Stimulated activated CD4-positive, alpha-beta T cell treated with anti-CD3 and anti-CD28 coated beads, Interleukin-15, amount 100 ng/mL, for 48 hours (primary cell): ENCODE results near the gene RYR3.

ENCODE experiments used
- DNase-seq, 2 donors: peaks; one replicate each; pipeline ENCODE4 v3.0.0-alpha.2; 2020; ENCODE audit warnings: low read depth in 2 of 2

RYR3 gene

GRCh38 chr15:33382491-33382890, 71.7 kb downstream of the RYR3 start:
- no peak for DNase-seq

GRCh38 chr15:33384307-33384706, 73.5 kb downstream of the RYR3 start:
- DNase-seq, result no peak

GRCh38 chr15:33392453-33392852, 81.7 kb downstream of the RYR3 start:
- no peak for DNase-seq

DNA sequence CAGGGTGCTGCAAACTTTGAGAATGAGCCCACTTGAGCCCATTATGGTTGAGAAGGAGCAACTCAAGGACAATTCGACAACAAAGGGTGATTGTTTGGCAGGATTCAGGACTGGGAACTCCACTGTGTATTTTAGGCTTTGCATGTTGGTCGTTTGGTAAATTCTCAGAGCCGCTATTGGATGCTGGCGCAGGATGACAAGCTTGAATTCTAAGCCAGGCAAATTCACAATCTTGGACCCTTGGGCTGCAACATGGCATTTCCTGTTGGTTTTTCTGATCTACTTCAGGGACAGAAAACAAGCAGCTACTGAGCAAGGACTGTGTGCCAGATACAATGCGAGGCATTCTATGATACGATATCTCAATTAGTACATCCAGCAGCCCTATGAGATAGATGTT, 82.8 kb downstream of the RYR3 start:
- DNase-seq, result no peak

- no peak for DNase-seq
Observed at GRCh38 chr15:33395321-33395720, 84.6 kb downstream of the RYR3 start.

- DNase-seq, result no peak
Observed at GRCh38 chr15:33395846-33396245, 85.1 kb downstream of the RYR3 start.

DNA sequence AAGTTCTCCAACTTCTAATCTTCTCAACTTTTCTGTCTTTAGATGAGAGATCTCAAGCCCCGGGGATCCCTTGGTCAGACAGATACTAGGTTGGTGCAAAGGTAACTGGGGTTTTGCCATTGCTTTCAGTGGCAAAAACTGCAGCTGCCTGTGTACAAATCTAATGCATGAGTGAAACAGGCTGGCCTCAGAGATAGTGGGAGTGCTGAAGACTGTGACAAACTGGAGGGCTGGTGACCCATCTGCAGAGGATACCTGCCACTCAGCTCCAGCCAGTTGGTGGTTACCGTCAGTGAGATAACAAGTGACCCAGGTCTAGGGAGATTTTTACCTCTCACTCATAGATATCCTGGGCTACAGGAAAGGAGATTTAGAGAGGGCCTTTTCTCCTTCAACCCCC, 85.7 kb downstream of the RYR3 start:
- no peak for DNase-seq

- DNase-seq, result no peak
Observed at GRCh38 chr15:33398555-33398954, 87.8 kb downstream of the RYR3 start.

GRCh38 chr15:33400941-33401340, 90.2 kb downstream of the RYR3 start:
- no peak for DNase-seq

DNA sequence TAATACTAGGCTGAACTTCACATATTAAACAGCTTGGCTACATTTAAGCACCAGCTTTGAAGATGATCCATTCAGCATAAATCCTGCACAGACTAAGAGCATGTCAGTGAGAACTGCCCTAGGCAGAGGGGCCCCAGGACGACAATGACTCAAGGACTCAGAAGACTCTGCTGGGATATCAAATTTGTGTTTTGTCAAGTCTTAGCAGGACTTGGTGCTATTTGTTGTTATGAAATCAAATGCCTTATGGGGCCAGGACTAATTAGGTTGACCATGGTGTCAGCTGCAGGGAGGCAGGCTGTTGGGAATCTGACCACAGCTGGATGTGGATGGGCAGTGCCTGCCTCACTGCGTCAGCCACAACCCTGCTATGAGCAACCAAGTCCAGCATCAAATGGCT, 91.8 kb downstream of the RYR3 start:
- DNase-seq, result no peak

DNA sequence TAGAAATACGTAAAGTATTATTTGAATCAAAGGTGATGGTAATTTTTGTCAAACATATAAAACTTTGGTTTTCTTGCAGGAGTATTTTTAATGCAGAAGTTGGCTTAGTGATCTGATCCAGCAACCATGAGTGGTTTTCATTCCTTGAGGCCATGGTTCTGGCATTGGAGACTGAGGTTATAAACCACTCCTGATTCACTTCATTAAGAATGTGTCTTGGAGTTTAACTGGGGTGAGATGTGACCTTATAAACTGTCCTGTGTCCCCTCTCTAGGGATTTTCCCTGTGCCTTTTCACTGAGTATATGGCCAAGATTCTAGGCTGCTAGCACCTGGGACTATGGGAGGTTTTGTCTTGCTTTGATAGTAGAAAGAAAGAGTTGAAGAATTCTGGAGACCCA, 94.3 kb downstream of the RYR3 start:
- DNase-seq, result no peak

DNA sequence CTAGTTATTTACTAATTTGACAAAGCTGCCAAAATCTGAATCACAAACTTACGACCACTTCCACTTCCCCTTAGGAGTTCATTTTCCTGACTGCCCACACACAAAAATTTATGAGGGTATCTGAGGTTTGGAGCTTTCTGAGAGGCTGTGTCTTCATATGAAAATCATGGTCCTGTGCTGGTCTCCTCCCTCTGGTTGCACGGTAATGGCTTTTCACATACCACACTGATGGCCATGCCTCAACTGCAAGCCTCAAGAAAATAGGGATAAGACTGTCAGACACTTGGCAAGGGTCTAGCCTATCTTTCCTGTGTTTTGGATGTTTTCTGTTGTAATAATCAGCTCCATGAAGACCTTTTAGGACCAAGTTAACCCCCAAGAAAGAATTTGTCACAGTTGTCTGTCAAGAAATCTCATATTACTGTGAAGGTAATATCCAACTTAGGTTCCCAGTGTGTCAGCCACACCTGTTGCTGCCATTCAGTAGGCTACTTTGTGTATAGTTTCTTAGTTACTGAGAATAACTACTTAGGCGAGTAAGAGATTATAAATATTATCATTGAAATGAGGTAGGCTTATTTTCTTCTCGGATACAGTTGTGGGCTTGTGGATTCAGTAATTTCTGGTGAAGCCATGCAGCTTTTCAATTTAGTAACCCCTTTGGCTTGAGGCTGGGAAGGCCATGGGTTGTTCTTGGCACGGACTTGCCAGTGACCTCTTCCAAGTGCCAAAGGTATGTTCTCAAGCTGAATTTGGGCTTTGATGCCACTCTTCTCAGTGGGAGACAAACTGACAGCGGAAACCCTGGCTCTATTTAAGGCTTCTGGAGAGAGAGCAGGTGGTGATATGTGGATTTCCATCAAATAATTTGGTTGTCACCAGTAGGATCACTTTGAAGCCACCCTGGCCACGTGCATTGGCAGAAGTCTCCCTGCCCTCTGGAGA, 101.1 kb downstream of the RYR3 start:
- no peak for DNase-seq

DNA sequence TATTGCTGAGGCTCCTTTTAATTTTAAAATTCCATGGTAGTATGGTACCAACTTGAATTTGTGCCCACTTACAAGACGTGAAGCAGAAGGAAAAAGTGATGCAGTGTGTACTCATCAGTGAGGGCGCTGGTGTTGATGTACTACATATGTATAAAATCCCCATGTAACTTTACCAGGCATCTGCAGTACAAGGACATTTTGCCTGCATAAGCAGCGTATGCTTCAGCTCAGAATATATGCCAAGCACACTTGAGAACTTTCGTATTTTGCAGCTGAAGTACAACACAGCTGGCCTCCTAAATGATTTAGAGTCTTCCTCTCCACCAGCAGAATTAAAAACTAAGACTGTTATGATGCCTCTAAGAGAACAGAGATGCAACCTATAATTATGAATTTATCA, 108.9 kb downstream of the RYR3 start:
- no peak for DNase-seq

DNA sequence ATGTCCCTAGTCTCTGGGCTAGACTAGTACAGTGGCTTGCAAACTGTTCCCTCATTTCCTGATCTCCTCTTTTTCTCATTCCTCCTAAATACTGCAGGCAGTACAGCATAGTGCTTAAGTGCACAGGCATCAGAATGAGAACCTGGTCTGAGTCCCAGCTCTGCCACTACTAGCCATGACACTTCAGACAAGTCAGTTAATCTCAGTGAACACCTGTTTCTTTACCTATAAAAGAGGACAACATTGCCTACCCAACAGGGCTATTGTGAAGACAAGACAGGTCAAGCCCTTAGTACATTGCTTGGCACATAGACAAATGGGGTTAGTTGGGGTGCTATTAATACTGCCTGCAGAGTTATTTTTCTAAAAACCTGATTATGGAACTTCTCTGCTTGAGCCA, 113.3 kb downstream of the RYR3 start:
- no peak for DNase-seq

DNA sequence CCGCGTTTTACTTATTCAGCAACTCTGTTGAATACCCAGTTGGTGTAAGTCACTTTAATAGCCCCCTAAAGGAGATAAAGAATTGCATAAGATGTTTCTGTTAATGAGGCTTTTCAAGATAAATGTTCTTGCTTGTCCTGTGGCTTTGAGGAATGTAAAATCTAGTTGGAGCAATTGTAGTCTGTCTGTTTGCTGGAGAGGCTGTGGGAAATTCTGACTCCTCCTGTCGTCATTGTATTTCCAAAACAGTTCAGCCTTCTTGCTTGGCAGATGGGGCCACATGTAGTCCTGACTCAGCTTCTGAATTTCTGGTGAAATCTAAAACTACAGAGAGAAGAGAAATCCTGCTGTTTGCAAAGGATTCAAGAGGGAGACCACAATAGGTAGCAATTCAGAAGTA, 114.4 kb downstream of the RYR3 start:
- no peak for DNase-seq

- DNase-seq, result no peak
Observed at GRCh38 chr15:33430577-33430976, 119.8 kb downstream of the RYR3 start.

GRCh38 chr15:33433821-33434220, 123.1 kb downstream of the RYR3 start:
- no peak for DNase-seq

DNA sequence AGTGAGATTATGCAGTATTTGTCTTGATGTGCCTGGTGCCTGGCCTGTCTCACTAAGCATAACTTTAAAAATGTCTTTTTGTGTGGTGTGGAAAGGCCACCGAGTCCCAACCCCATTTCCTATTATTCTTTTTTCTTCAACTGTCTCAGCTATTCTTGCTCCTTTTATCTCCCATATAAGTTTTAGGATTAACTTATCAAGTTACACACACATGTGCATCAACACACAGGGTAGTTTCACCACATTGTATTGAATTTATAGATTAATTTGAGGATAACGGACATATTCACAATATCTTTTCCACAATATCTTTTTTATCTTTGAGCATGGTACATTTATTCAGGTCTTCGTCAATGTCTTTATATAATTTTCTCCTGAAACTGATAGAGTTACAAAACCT, 127.6 kb downstream of the RYR3 start:
- no peak for DNase-seq

GRCh38 chr15:33440900-33441299, 130.1 kb downstream of the RYR3 start:
- no peak for DNase-seq

- no peak for DNase-seq
Observed at GRCh38 chr15:33442449-33442848, 131.7 kb downstream of the RYR3 start.

DNA sequence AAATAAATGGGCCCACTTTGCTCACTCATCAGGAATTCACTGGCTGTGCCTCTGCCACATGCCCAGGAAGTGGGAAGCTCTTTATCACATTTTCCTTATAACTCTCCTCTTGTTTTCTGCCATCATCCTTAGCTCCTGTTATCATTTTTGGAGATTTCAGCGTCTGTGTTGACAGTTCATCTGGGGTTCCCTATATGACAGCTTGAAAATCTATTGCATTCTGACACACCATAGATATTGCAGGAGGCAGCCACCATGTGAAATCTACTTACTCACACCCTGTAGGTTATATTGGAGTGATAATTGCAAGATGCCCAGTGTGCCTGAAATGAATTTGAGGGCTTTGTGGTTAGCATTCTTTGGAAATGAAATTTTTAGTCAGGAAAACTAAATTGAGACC, 132.9 kb downstream of the RYR3 start:
- no peak for DNase-seq

- DNase-seq, result no peak
Observed at GRCh38 chr15:33445984-33446383, 135.2 kb downstream of the RYR3 start.

- DNase-seq, result no peak
Observed at GRCh38 chr15:33448151-33448550, 137.4 kb downstream of the RYR3 start.
